ENCODE results near the gene ACTN4.

DNA sequence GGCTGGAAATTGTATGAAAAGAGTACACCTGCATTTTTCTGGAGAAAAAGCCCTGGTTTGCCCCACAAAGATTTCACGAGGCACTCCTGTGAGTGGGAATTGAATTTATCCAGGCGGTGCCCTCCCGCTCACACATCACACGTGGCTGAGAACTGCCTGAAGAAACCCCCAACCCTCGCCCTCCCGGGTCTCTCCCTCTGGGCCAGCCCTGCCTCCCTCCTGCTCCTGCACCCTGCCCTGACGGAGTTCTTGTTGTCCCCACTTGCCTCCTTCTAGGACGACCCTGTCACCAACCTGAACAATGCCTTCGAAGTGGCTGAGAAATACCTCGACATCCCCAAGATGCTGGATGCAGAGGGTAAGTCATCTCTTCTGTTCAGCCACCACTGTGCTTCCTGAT lies 61.7 kb downstream of the ACTN4 start:
- no peak for TF ChIP-seq POLR2A (IDR thresholded peaks at IDR 0.05)
- TF ChIP-seq, protein P1, sequence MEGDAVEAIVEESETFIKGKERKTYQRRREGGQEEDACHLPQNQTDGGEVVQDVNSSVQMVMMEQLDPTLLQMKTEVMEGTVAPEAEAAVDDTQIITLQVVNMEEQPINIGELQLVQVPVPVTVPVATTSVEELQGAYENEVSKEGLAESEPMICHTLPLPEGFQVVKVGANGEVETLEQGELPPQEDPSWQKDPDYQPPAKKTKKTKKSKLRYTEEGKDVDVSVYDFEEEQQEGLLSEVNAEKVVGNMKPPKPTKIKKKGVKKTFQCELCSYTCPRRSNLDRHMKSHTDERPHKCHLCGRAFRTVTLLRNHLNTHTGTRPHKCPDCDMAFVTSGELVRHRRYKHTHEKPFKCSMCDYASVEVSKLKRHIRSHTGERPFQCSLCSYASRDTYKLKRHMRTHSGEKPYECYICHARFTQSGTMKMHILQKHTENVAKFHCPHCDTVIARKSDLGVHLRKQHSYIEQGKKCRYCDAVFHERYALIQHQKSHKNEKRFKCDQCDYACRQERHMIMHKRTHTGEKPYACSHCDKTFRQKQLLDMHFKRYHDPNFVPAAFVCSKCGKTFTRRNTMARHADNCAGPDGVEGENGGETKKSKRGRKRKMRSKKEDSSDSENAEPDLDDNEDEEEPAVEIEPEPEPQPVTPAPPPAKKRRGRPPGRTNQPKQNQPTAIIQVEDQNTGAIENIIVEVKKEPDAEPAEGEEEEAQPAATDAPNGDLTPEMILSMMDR (IDR thresholded peaks at IDR 0.05) = no peak

Measured in ovary (tissue), 3 donors.